A673 (cell line): ENCODE data around the gene ADAM11. TPM values are rescaled to one million over a fixed set of nuclear protein-coding genes. Genes with fewer than 3 reads are reported as not detected.

ENCODE experiments used
- BruUV-seq: library from RNA; stranded (reverse); fragments of 400-500 nt; replicated peaks from 2 replicates; lab custom pipeline; 2021; lab: Mats Ljungman, UMichigan
- CTCF ChIA-PET: fragments of 300-600 bp; sonication (Branson Sonifier 250); formaldehyde crosslinking; loops from one replicate; lab custom pipeline; 2022; ENCODE audit warnings: antibody characterized with exemption; lab: Charles Lee
- POLR2A ChIA-PET: fragments of 300-600 bp; sonication (Branson Sonifier 250); formaldehyde crosslinking; loops from one replicate; lab custom pipeline; 2022; ENCODE audit warnings: antibody characterized with exemption; ENCODE audit not compliant: low non-redundant PET; lab: Charles Lee
- DNase-seq: peaks from one replicate; pipeline ENCODE4 v3.0.0-alpha.2; 2015; ENCODE audit warnings: low spot score
- H3K27ac ChIP-seq: fragments of 200-600 bp; sonication (generic); 2 replicates; pipeline ENCODE4 v1.5.1; 2016; ENCODE audit warnings: mixed run types, low read depth, mild to moderate bottlenecking, mixed read lengths, antibody characterized with exemption, low read length; ENCODE audit not compliant: poor library complexity, severe bottlenecking
- H3K27me3 ChIP-seq: fragments of 200-600 bp; sonication (generic); replicated peaks from 2 replicates; pipeline ENCODE4 v1.6.1; 2017; ENCODE audit warnings: mixed run types, low read depth, mild to moderate bottlenecking, mixed read lengths, antibody characterized with exemption, low read length; ENCODE audit not compliant: insufficient read depth, poor library complexity
- H3K36me3 ChIP-seq: fragments of 200-600 bp; sonication (generic); 2 replicates; pipeline ENCODE4 v1.6.1; 2016; ENCODE audit warnings: mixed run types, mild to moderate bottlenecking, mixed read lengths, antibody characterized with exemption, low read length; ENCODE audit not compliant: insufficient read depth, poor library complexity, severe bottlenecking
- H3K4me1 ChIP-seq: fragments of 200-600 bp; sonication (generic); 2 replicates; pipeline ENCODE4 v1.6.1; 2017; ENCODE audit warnings: mixed run types, mild to moderate bottlenecking, mixed read lengths, antibody characterized with exemption, low read length; ENCODE audit not compliant: insufficient read depth, poor library complexity, severe bottlenecking
- H3K4me3 ChIP-seq: fragments of 200-600 bp; sonication (generic); 2 replicates; pipeline ENCODE4 v1.5.1; 2016; ENCODE audit warnings: low read depth, mixed run types, mild to moderate bottlenecking, mixed read lengths, low read length; ENCODE audit not compliant: poor library complexity, severe bottlenecking
- H3K9me3 ChIP-seq: fragments of 200-600 bp; sonication (generic); 2 replicates; pipeline ENCODE4 v1.6.1; 2016; ENCODE audit warnings: mixed run types, low read depth, mild to moderate bottlenecking, mixed read lengths, antibody characterized with exemption, low read length; ENCODE audit not compliant: poor library complexity, severe bottlenecking
- CTCF ChIP-seq: fragments of 300-800, 200-600 bp; sonication (generic); conservative IDR thresholded peaks from 2 replicates; pipeline ENCODE4 v1.5.1; 2017; ENCODE audit warnings: low read depth, mild to moderate bottlenecking, antibody characterized with exemption, low read length, moderate library complexity, mixed read lengths
- EZH2 ChIP-seq: fragments of 200-600 bp; sonication (generic); IDR thresholded peaks from 2 replicates; pipeline ENCODE4 v1.6.1; 2017; ENCODE audit warnings: borderline replicate concordance, low read depth, mild to moderate bottlenecking, mixed read lengths, antibody characterized with exemption, low read length; ENCODE audit not compliant: poor library complexity, severe bottlenecking
- intact Hi-C: fragments of 100-400 bp; cut with micrococcal nuclease; formaldehyde crosslinking; loops from one replicate; pipeline ENCODE4 v1.10.0; 2022; ENCODE audit not compliant: unreplicated experiment
- total RNA-seq: library from RNA; stranded (reverse); gene quantifications from 2 replicates; pipeline ENCODE4 v1.2.3, GENCODE V29; 2021

ADAM11 gene
- total RNA-seq, 1 experiment from 2014 or later: 0.17 TPM

GRCh38 chr17:44772308-44773045 lies 13.7 kb downstream of the ADAM11 start:
- no peak overlapping the region for H3K4me3 ChIP-seq
- CTCF ChIA-PET: interaction anchor here (0.6 kb wide), 2 partner anchors 9 to 248 kb away, joined by 3 to 4 read pairs; no protein-coding TSS in a partner anchor
- no TSS peak for BruUV-seq
- DNase-seq: no peak
- H3K4me1 ChIP-seq: no peaks in the 10 kb centered on the region
- H3K36me3 ChIP-seq: no peaks in the 10 kb centered on the region
- H3K27ac ChIP-seq: no peak overlapping the region
- POLR2A ChIA-PET: no interaction called here
- intact Hi-C loops: loop anchor here (10.0 kb wide), 1 partner anchor 322 kb away; no protein-coding TSS in a partner anchor
- no peaks in the 10 kb centered on the region for H3K27me3 ChIP-seq
- H3K9me3 ChIP-seq: no peaks in the 10 kb centered on the region
- TF ChIP-seq CTCF (no peak), EZH2 (no peak)

GRCh38 chr17:44773140-44773539 lies 14.4 kb downstream of the ADAM11 start:
- Histone ChIP-seq H3K4me3 (no peak overlapping the region), H3K27ac (no peak overlapping the region), H3K27me3 (no peaks in the 10 kb centered on the region), H3K36me3 (no peaks in the 10 kb centered on the region), H3K9me3 (no peaks in the 10 kb centered on the region), H3K4me1 (no peaks in the 10 kb centered on the region)
- no TSS peak for BruUV-seq
- CTCF ChIA-PET: interaction anchor here (0.6 kb wide), 1 partner anchor 247 kb away, joined by 3 read pairs; no protein-coding TSS in a partner anchor
- no peak for TF ChIP-seq EZH2
- no peak for TF ChIP-seq CTCF
- no peak for DNase-seq
- POLR2A ChIA-PET: no interaction called here
- intact Hi-C loops: loop anchor here (10.0 kb wide), 1 partner anchor 322 kb away; no protein-coding TSS in a partner anchor

- no peak overlapping the region for H3K27ac ChIP-seq
- H3K27me3 ChIP-seq: no peaks in the 10 kb centered on the region
- H3K4me1 ChIP-seq: no peaks in the 10 kb centered on the region
- H3K36me3 ChIP-seq: no peaks in the 10 kb centered on the region
- H3K4me3 ChIP-seq: peak overlapping the region; percentile 34
- no TSS peak for BruUV-seq
- peak; percentile 89 for DNase-seq
- H3K9me3 ChIP-seq: no peaks in the 10 kb centered on the region
- POLR2A ChIA-PET: interaction anchor here (0.6 kb wide), 1 partner anchor 1347 kb away, joined by 3 read pairs; no protein-coding TSS in a partner anchor
- intact Hi-C loops: loop anchor here (1.0 to 10.0 kb wide), 4 partner anchors 91 to 358 kb away; partner anchors contain the start of gene PLCD3
- CTCF ChIA-PET: interaction anchor here (1.3 to 1.5 kb wide), 3 partner anchors 92 to 361 kb away, joined by 3 to 6 read pairs (median 3); partner anchors contain the start of gene ACBD4
- TF ChIP-seq CTCF (peak; percentile 82), EZH2 (no peak)
Observed at GRCh38 chr17:44774271-44775135, 15.7 kb downstream of the ADAM11 start.
